Body of pancreas (tissue), 4 donors: ENCODE measurements around the gene CD6.

ENCODE experiments used
- POLR2A ChIP-seq, 3 donors: fragments of 450-650 bp; IDR thresholded peaks; one replicate each; pipeline ENCODE4 v1.6.1; 2016; ENCODE audit warnings: antibody characterized with exemption in 3 of 3, mild to moderate bottlenecking in 2 of 3
- TF ChIP-seq, protein P1 (sequence below), 7 experiments: fragments of 450-650 bp in 4 of 7; fragments of 200-600 bp in 3 of 7; sonication (generic) in 3 of 7; IDR thresholded peaks; one replicate each; pipeline ENCODE4 v1.5.1; 2016 to 2019; ENCODE audit warnings: antibody characterized with exemption in 7 of 7

DNA sequence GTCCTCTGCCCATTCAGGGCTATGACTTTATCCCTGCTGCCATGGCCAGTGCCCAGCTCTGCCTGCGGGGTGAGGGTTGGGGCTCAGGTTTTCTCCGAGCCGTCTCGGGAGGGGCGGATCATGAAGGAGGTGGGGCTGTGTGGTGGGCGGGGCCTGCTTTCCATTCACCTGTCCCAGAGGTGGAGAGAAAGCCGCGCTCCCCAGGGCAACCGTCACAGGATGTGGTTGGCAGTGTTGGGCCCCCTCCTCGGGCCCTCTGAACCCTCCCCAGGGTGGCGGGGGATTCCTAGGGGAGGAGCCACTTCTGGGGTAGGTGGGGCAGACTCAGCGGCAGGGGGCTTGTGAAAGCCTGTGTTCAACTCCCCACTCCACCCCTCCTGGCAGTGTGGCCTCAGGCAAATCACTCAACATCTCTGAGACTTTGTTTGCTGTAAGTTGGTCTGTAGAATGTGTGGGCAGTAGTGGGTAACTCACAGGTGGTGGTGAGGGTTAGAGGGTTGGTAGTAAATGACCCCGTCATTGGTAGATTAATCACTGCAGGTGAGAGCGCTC lies 50.3 kb downstream of the CD6 start:
- TF ChIP-seq, protein P1, sequence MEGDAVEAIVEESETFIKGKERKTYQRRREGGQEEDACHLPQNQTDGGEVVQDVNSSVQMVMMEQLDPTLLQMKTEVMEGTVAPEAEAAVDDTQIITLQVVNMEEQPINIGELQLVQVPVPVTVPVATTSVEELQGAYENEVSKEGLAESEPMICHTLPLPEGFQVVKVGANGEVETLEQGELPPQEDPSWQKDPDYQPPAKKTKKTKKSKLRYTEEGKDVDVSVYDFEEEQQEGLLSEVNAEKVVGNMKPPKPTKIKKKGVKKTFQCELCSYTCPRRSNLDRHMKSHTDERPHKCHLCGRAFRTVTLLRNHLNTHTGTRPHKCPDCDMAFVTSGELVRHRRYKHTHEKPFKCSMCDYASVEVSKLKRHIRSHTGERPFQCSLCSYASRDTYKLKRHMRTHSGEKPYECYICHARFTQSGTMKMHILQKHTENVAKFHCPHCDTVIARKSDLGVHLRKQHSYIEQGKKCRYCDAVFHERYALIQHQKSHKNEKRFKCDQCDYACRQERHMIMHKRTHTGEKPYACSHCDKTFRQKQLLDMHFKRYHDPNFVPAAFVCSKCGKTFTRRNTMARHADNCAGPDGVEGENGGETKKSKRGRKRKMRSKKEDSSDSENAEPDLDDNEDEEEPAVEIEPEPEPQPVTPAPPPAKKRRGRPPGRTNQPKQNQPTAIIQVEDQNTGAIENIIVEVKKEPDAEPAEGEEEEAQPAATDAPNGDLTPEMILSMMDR (IDR thresholded peaks at IDR 0.05) = no peak
- TF ChIP-seq POLR2A (IDR thresholded peaks at IDR 0.05) = no peak
